Measurements from ENCODE around the gene FBXO27.
"Not testable (repeated sequence)": the region's sequence is repeated elsewhere in the genome, so short reads cannot be mapped to it uniquely, and the experiment has no call there.

FBXO27 gene

GRCh38 chr19:39008137-39008536 lies 24.2 kb downstream of the FBXO27 start:
- ChIA-PET POLR2A (no interaction called here), CTCF (interaction anchor here (1.6 kb wide), 1 partner anchor 30 kb away, joined by 3 read pairs; no protein-coding TSS in a partner anchor)
- no peak overlapping the region for H3K27ac ChIP-seq (ENCODE audit: insufficient read depth in 1 of 2, low read depth in 1 of 2, low read length in 2 of 2, poor library complexity in 1 of 2, severe bottlenecking in 2 of 2)
- H3K4me1 ChIP-seq (ENCODE audit: control extremely low read depth in 1 of 4, control insufficient read depth in 4 of 4, insufficient read depth in 4 of 4, low read length in 3 of 4): no peaks in the 10 kb centered on the region
- H3K9me3 ChIP-seq (ENCODE audit: control extremely low read depth in 1 of 5, control insufficient read depth in 4 of 5, insufficient read depth in 2 of 5, low read depth in 1 of 5, low read length in 4 of 5): no peaks in the 10 kb centered on the region
- no peak overlapping the region for H3K4me3 ChIP-seq (ENCODE audit: control insufficient read depth in 1 of 7, extremely low read depth in 1 of 7, insufficient read depth in 4 of 7, low read depth in 2 of 7, low read length in 6 of 7)
- DNase-seq: no peak
- H3K27me3 ChIP-seq (replicated peaks in 2 of 5; ENCODE audit: control insufficient read depth in 4 of 5, insufficient read depth in 5 of 5, low read length in 4 of 5): no peaks in the 10 kb centered on the region
- H3K36me3 ChIP-seq (ENCODE audit: control insufficient read depth in 4 of 4, insufficient read depth in 4 of 4, low read length in 3 of 4): no peaks in the 10 kb centered on the region
- WGBS (ENCODE audit: insufficient coverage): 100% methylated on average over 2 of the region's 6 CpGs

DNA sequence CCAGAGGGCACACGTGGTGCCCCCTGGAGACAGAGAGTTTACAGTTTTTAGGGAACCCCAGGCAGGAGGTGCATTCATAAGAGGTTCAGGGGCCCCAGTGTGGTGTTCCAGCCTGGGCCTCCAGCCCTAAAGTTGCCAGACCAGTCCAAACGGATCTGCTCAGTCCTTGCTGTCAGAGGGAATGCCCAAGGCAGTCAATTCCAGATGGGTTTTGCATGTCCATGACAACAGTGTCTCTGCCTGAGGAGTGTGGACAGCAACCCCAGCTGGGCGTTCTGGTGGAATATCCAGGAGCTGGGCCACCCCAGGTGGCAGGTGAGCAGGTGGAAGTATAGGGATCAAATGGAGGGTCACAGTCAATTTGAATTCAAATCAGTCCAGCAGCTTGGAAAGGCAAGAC lies 25.3 kb downstream of the FBXO27 start:
- H3K9me3 ChIP-seq (ENCODE audit: control extremely low read depth in 1 of 5, control insufficient read depth in 4 of 5, insufficient read depth in 2 of 5, low read depth in 1 of 5, low read length in 4 of 5): no peaks in the 10 kb centered on the region
- no peak overlapping the region for H3K4me3 ChIP-seq (ENCODE audit: control insufficient read depth in 1 of 7, extremely low read depth in 1 of 7, insufficient read depth in 4 of 7, low read depth in 2 of 7, low read length in 6 of 7)
- H3K27me3 ChIP-seq (replicated peaks in 2 of 5; ENCODE audit: control insufficient read depth in 4 of 5, insufficient read depth in 5 of 5, low read length in 4 of 5): no peaks in the 10 kb centered on the region
- CTCF ChIA-PET: no interaction called here
- no peaks in the 10 kb centered on the region for H3K36me3 ChIP-seq (ENCODE audit: control insufficient read depth in 4 of 4, insufficient read depth in 4 of 4, low read length in 3 of 4)
- H3K4me1 ChIP-seq (ENCODE audit: control extremely low read depth in 1 of 4, control insufficient read depth in 4 of 4, insufficient read depth in 4 of 4, low read length in 3 of 4): no peaks in the 10 kb centered on the region
- no peak overlapping the region for H3K27ac ChIP-seq (ENCODE audit: insufficient read depth in 1 of 2, low read depth in 1 of 2, low read length in 2 of 2, poor library complexity in 1 of 2, severe bottlenecking in 2 of 2)
- DNase-seq: no peak
- POLR2A ChIA-PET: interaction anchor here (0.5 kb wide), 1 partner anchor 14 kb away, joined by 3 read pairs; no protein-coding TSS in a partner anchor
- WGBS (ENCODE audit: insufficient coverage): 83% methylated on average over 3 of the region's 3 CpGs

GRCh38 chr19:39004403-39004802 lies 27.9 kb downstream of the FBXO27 start:
- WGBS (ENCODE audit: insufficient coverage): 81% methylated on average over 5 of the region's 9 CpGs

GRCh38 chr19:39003796-39004195 lies 28.6 kb downstream of the FBXO27 start:
- POLR2A ChIA-PET: no interaction called here
- Histone ChIP-seq H3K4me3 (ENCODE audit: control insufficient read depth in 1 of 7, extremely low read depth in 1 of 7, insufficient read depth in 4 of 7, low read depth in 2 of 7, low read length in 6 of 7) (no peak overlapping the region), H3K27me3 (replicated peaks in 2 of 5; ENCODE audit: control insufficient read depth in 4 of 5, insufficient read depth in 5 of 5, low read length in 4 of 5) (no peaks in the 10 kb centered on the region), H3K9me3 (ENCODE audit: control extremely low read depth in 1 of 5, control insufficient read depth in 4 of 5, insufficient read depth in 2 of 5, low read depth in 1 of 5, low read length in 4 of 5) (no peaks in the 10 kb centered on the region), H3K27ac (ENCODE audit: insufficient read depth in 1 of 2, low read depth in 1 of 2, low read length in 2 of 2, poor library complexity in 1 of 2, severe bottlenecking in 2 of 2) (no peak overlapping the region), H3K4me1 (ENCODE audit: control extremely low read depth in 1 of 4, control insufficient read depth in 4 of 4, insufficient read depth in 4 of 4, low read length in 3 of 4) (no peaks in the 10 kb centered on the region), H3K36me3 (ENCODE audit: control insufficient read depth in 4 of 4, insufficient read depth in 4 of 4, low read length in 3 of 4) (no peaks in the 10 kb centered on the region)
- no peak for DNase-seq
- CTCF ChIA-PET: no interaction called here
- WGBS (ENCODE audit: insufficient coverage): 100% methylated on average over 4 of the region's 4 CpGs

More at GRCh38 chr19:39004403-39004802, 27.9 kb downstream of the FBXO27 start:
- DNase-seq: no peak
- ChIA-PET CTCF (no interaction called here), POLR2A (no interaction called here)
- Histone ChIP-seq H3K27me3 (replicated peaks in 2 of 5; ENCODE audit: control insufficient read depth in 4 of 5, insufficient read depth in 5 of 5, low read length in 4 of 5) (no peaks in the 10 kb centered on the region), H3K36me3 (ENCODE audit: control insufficient read depth in 4 of 4, insufficient read depth in 4 of 4, low read length in 3 of 4) (no peaks in the 10 kb centered on the region), H3K27ac (ENCODE audit: insufficient read depth in 1 of 2, low read depth in 1 of 2, low read length in 2 of 2, poor library complexity in 1 of 2, severe bottlenecking in 2 of 2) (no peak overlapping the region), H3K4me1 (ENCODE audit: control extremely low read depth in 1 of 4, control insufficient read depth in 4 of 4, insufficient read depth in 4 of 4, low read length in 3 of 4) (no peaks in the 10 kb centered on the region), H3K9me3 (ENCODE audit: control extremely low read depth in 1 of 5, control insufficient read depth in 4 of 5, insufficient read depth in 2 of 5, low read depth in 1 of 5, low read length in 4 of 5) (no peaks in the 10 kb centered on the region), H3K4me3 (ENCODE audit: control insufficient read depth in 1 of 7, extremely low read depth in 1 of 7, insufficient read depth in 4 of 7, low read depth in 2 of 7, low read length in 6 of 7) (no peak overlapping the region)

- ChIA-PET CTCF (no interaction called here), POLR2A (no interaction called here)
- WGBS (ENCODE audit: insufficient coverage): 93% methylated on average over 3 of the region's 4 CpGs
- Histone ChIP-seq H3K4me3 (ENCODE audit: control insufficient read depth in 1 of 7, extremely low read depth in 1 of 7, insufficient read depth in 4 of 7, low read depth in 2 of 7, low read length in 6 of 7) (no peak overlapping the region), H3K27me3 (replicated peaks in 2 of 5; ENCODE audit: control insufficient read depth in 4 of 5, insufficient read depth in 5 of 5, low read length in 4 of 5) (no peaks in the 10 kb centered on the region), H3K4me1 (ENCODE audit: control extremely low read depth in 1 of 4, control insufficient read depth in 4 of 4, insufficient read depth in 4 of 4, low read length in 3 of 4) (no peaks in the 10 kb centered on the region), H3K36me3 (ENCODE audit: control insufficient read depth in 4 of 4, insufficient read depth in 4 of 4, low read length in 3 of 4) (no peaks in the 10 kb centered on the region), H3K9me3 (ENCODE audit: control extremely low read depth in 1 of 5, control insufficient read depth in 4 of 5, insufficient read depth in 2 of 5, low read depth in 1 of 5, low read length in 4 of 5) (no peaks in the 10 kb centered on the region), H3K27ac (ENCODE audit: insufficient read depth in 1 of 2, low read depth in 1 of 2, low read length in 2 of 2, poor library complexity in 1 of 2, severe bottlenecking in 2 of 2) (no peak overlapping the region)
- DNase-seq: no peak
These were observed 29.2 kb downstream of the FBXO27 start for GRCh38 chr19:39003188-39003587.

DNA sequence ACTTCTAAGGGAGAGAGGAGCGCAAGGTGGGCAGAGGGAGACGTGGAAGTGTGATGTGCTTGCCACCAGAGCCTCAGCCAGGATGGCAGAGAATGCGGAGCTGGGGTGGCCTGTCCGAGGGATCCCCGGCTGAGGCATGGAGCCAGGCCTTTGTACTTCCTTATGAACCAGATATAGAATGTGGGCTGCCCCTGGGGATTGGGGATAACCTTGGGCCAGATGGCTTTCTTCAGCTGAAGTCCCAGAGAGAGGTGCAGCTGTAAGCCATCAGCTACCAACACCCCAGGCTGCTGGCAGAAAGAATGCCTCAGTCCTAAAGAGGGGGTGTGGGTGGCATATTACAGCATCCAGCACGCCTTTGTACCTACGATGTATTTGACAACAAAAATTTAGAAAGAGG lies 31.3 kb downstream of the FBXO27 start:
- no peaks in the 10 kb centered on the region for H3K27me3 ChIP-seq (replicated peaks in 2 of 5; ENCODE audit: control insufficient read depth in 4 of 5, insufficient read depth in 5 of 5, low read length in 4 of 5)
- ChIA-PET POLR2A (no interaction called here), CTCF (interaction anchor here (0.6 kb wide), 1 partner anchor 564 kb away, joined by 3 read pairs; no protein-coding TSS in a partner anchor)
- H3K4me1 ChIP-seq (ENCODE audit: control extremely low read depth in 1 of 4, control insufficient read depth in 4 of 4, insufficient read depth in 4 of 4, low read length in 3 of 4): no peaks in the 10 kb centered on the region
- H3K36me3 ChIP-seq (ENCODE audit: control insufficient read depth in 4 of 4, insufficient read depth in 4 of 4, low read length in 3 of 4): no peaks in the 10 kb centered on the region
- H3K9me3 ChIP-seq (ENCODE audit: control extremely low read depth in 1 of 5, control insufficient read depth in 4 of 5, insufficient read depth in 2 of 5, low read depth in 1 of 5, low read length in 4 of 5): no peaks in the 10 kb centered on the region
- no peak overlapping the region for H3K4me3 ChIP-seq (ENCODE audit: control insufficient read depth in 1 of 7, extremely low read depth in 1 of 7, insufficient read depth in 4 of 7, low read depth in 2 of 7, low read length in 6 of 7)
- H3K27ac ChIP-seq (ENCODE audit: insufficient read depth in 1 of 2, low read depth in 1 of 2, low read length in 2 of 2, poor library complexity in 1 of 2, severe bottlenecking in 2 of 2): no peak overlapping the region
- WGBS (ENCODE audit: insufficient coverage): 96% methylated on average over 7 of the region's 7 CpGs
- DNase-seq: no peak

DNA sequence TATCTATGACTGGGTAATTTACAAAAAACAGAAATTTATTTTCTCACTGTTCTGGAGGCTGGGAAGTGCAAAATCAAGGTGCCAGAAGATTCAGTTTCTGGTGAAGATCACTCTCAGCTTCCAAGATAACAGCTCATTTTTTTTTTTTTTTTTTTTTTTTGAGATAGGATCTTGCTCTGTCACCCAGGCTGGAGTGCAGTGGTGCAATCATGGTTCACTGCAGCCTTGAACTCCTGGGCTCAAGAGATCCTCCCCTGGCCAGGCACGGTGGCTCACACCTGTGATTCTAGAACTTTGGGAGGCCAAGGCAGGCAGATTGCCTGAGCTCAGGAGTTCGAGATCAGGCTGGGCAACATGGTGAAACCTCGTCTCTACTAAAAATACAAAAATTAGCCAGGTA lies 34.8 kb downstream of the FBXO27 start:
- H3K27me3 ChIP-seq (replicated peaks in 2 of 5; ENCODE audit: control insufficient read depth in 4 of 5, insufficient read depth in 5 of 5, low read length in 4 of 5); H3K27ac ChIP-seq (ENCODE audit: insufficient read depth in 1 of 2, low read depth in 1 of 2, low read length in 2 of 2, poor library complexity in 1 of 2, severe bottlenecking in 2 of 2); H3K4me1 ChIP-seq (ENCODE audit: control extremely low read depth in 1 of 4, control insufficient read depth in 4 of 4, insufficient read depth in 4 of 4, low read length in 3 of 4); POLR2A ChIA-PET; H3K4me3 ChIP-seq (ENCODE audit: control insufficient read depth in 1 of 7, extremely low read depth in 1 of 7, insufficient read depth in 4 of 7, low read depth in 2 of 7, low read length in 6 of 7); DNase-seq; H3K9me3 ChIP-seq (ENCODE audit: control extremely low read depth in 1 of 5, control insufficient read depth in 4 of 5, insufficient read depth in 2 of 5, low read depth in 1 of 5, low read length in 4 of 5); CTCF ChIA-PET; H3K36me3 ChIP-seq (ENCODE audit: control insufficient read depth in 4 of 4, insufficient read depth in 4 of 4, low read length in 3 of 4): not testable (repeated sequence)
- 100% methylated on average over 2 of the region's 3 CpGs for WGBS (ENCODE audit: insufficient coverage)

Measured in common myeloid progenitor, CD34-positive (primary cell).